Ammon's horn (tissue), 1 donor: ENCODE measurements around the gene ACSL4.
"Not testable (repeated sequence)": the region's sequence is repeated elsewhere in the genome, so short reads cannot be mapped to it uniquely, and the experiment has no call there.

ENCODE experiments used
- DNase-seq: peaks from one replicate; pipeline ENCODE4 v3.0.0-alpha.2; 2016; ENCODE audit warnings: low spot score

ACSL4 gene

DNA sequence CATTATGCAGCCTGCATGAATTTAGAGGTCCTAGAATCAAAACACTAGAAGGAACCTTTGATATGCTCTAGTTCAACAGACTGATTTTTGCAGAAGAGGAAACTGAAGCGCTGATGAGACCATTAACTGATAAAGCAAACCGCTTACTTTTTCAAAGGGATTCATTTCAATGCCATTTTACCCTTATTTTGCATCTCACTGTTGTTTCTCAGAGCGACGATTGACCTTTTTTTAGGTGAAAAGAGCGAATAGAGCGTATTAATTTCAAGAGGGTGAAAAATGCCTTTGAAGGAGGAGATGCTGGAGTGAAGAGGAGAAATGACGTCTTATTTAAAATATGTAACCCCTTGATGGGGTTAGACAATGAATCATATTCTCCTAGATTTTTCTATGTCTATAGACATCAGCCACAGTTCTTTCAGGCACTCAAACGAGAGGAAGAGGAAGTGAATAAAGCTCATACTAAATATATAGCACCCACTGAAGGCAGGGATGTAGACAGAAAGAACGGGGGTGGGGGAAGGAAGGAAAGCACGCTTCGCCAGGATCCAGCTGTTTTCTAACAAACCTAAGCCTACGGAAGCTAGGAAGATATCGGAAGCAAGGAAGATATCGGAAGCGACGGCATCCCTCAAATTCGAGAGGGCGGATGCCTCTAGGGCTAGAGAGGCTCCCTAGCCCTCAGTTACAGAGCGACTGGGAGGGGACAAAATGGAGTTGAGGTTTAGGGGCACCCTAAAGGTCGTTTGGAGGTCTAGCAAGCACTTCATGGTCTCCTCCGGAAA is 848 bp downstream of the ACSL4 start:
- DNase-seq: peak; percentile 14

DNA sequence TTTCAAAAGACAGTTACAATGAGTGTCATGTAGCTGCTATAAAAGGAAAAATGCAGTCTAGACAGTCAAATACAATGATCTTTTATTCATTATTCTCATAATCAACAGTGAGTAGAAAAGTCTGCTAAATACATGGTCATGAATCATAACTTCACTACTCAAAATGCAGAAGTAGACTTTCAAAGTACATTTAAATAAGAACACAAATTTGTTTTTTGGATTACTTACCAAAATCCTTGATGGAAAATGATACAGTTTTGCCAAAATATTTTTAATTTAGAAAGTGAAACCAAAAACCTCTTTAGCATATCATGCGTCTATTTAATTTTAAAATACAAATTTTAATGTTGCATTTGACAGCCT is 4.9 kb downstream of the ACSL4 start:
- DNase-seq: no peak

DNA sequence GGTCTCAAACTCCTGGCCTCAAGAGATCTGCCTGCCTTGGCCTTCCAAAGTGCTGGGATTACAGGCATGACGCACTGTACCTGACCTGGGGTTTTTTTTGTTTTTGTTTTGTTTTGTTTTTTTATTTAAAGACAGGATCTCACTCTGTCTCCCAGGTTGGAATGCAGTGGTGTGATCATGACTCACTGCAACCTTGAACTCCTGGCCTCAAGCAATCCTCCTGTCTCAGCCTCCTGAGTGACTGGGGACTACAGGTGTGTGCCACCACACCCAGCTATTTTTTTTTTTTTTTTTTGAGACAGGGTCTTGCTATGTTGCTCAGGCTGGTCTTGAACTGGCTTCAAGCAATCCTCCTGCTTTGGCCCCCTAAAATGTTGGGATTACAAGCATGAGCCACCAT is 8.1 kb downstream of the ACSL4 start:
- DNase-seq: not testable (repeated sequence)

DNA sequence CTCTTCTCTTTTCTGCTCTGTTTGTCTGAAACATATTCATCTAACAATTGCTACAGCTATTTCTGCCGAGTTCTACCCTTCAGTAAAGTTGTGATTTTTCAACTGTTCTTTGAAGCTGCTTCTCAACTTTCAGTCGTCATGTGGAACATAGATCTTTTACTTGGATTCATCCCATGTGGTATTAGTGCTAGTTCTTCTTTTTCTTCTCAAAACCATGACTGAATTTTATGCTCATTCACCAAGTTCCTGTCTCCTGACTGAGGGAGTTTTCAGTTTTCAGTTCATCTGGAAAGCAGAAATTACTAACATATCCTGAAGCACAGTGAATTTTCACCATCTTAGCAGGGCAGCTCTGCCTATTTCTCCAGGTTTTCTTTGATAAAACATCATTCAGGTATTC is 12.1 kb downstream of the ACSL4 start:
- no peak for DNase-seq

- DNase-seq: no peak
Observed at GRCh38 chrX:109719264-109719663, 13.8 kb downstream of the ACSL4 start.

DNA sequence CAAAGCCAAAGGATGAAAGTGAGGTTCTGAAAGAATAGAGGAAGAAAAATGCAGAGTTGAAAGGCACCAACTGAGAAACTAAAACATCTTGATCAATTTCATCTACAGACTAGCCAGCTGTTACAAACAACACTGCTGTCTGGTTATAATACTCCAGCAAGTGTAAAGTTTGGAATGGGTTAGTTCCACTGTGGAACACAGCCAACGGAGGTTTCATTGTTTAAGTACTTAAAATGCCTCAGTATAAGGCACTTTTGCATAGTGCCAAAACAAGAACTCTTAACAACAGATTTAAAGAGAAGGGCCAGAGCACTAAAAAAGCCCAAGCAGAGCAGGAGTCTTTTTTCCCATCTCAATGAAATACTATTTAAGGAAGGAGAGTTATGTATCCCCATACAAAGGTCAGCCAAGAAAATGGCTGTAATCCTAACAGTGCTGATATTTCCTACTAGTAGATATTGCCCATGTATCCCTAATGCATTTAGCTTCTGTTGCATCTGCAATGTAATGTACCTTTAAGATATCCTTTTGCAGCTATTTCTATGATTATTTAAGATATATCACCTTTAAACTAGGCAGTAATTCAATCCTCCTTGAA is 16.5 kb downstream of the ACSL4 start:
- DNase-seq: no peak

DNA sequence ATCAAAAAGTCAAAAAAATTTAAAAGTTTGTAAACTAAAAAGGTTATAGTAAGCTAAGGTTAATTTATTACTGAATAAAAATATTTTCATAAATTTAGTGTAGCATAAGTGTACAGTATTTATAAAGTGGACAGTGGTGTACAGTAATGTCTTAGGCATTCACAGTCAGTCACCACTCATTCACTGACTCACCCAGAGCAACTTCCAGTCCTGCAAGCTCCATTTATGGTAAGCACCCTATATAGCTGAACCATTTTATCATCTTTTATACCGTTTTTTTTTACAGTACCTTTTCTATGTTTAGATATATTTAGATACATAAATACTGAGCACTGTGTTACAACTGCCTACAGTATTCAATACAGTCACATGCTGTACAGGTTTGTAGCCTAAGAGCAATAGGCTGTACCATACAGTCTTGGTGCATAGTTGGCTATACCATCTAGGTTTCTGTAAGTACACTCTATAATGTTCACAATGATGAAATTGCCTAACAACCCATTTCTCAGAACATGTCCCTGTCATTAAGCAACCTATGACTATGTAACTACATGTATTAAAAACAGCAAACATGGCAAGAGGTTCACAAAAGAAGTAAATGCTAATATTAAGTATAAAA is 18.6 kb downstream of the ACSL4 start:
- DNase-seq: no peak

GRCh38 chrX:109710181-109710580 is 22.9 kb downstream of the ACSL4 start:
- DNase-seq: no peak

DNA sequence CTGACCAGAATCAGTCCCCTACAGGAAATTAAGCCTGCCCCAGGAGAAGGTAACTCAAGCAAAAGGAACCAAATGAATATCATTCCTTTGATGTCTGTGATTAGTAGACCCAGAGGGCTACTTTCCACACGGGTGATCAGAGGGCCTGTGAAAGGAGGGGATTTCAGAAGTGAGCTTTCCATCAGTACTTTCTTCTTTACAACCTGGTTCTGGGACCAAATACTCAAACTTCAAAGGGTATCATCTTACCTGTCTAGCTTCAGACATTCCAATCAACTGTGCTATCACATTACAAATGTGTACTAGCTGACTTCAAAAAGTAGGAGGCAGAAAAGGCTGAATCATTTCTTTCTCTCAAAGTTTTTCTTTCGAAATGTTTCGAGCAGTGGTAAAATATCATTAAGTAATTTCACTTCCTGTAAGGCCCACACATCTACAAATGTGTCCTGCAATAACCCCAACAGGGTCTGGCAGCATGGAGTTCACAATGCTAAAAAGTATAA is 23.9 kb downstream of the ACSL4 start:
- DNase-seq: no peak

DNA sequence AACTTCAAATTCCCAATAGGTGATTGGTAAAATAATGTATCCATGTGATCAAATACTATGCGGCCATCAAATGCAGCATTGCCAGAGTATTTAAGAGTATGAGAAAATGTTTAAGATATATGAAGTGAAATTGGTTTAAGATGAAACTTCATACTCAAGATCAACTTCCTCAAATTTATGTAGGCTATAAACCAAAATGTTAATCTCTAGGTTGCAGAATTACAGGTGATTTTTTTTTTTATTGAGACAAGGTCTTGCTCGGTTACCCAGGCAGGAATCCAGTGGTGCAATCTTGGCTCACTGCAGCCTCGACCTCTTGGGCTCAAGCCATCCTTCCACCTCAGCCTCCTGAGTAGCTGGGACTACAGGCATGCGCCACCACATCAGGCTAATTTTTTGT is 25.3 kb downstream of the ACSL4 start:
- no peak for DNase-seq

- no peak for DNase-seq
Observed at GRCh38 chrX:109707319-109707718, 25.7 kb downstream of the ACSL4 start.

DNA sequence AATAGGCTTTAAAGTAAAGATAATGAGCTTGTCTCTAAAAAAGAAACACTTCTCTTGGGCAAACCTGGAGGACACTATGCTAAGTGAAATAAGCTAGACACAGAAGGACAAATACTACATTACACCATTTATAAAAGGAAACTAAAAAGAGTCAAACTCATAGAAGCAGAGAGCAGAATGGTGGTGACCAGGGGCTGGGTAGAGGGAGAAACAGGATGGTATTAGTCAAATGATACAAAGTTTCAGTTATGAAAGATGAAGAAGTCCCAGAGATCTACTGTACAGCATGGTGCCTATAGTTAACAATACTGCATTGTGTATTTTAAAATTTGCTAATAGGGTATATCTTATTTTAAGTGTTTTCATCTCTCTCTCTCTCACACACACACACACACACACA is 28.5 kb downstream of the ACSL4 start:
- DNase-seq: no peak

DNA sequence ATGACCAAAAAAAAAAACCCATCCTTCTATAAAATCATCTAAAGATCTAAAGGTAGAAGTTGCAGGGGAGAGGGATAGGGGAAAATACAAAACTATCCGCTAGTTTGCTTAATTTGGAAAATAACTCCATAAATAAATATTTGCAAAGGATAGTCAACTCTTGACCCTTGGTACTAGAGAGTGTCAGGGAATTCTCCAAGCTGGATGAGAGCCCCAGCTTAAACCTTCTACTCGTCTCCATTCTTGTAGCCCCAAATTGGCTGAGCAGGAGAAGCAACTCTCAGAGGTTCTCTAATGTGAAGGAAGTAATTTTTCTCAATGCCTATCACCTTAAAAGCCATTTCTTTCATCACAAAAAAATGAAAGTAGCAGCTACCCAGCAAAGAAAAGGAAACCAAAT is 35.2 kb downstream of the ACSL4 start:
- no peak for DNase-seq

GRCh38 chrX:109696146-109696740 is 36.8 kb downstream of the ACSL4 start:
- no peak for DNase-seq

- DNase-seq: no peak
Observed at GRCh38 chrX:109695637-109696036, 37.4 kb downstream of the ACSL4 start.

GRCh38 chrX:109691752-109692151 is 41.3 kb downstream of the ACSL4 start:
- no peak for DNase-seq

DNA sequence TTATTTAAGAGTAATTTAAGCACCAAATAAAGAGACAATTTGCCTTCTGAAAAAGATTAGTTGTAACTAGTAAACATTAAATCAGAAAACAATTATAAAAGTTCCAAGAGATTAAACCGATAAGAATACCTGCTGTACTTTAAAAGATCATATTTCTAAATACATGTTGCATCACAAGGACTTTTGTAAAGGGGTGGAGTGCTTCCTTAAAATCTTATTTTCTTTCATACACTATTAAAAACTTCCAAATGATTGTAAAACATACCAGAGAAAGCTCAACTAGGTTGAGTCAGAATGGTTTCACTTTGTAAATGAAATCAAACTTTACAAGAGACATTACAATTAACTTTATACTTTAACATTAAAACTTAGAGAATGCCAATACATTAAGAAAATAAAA is 41.8 kb downstream of the ACSL4 start:
- no peak for DNase-seq

- DNase-seq: no peak
Observed at GRCh38 chrX:109687903-109688302, 45.2 kb downstream of the ACSL4 start.

- DNase-seq: no peak
Observed at GRCh38 chrX:109685656-109686078, 47.4 kb downstream of the ACSL4 start.

- no peak for DNase-seq
Observed at GRCh38 chrX:109684136-109684535, 48.9 kb downstream of the ACSL4 start.

- DNase-seq: no peak
Observed at GRCh38 chrX:109681475-109682081, 51.5 kb downstream of the ACSL4 start.

DNA sequence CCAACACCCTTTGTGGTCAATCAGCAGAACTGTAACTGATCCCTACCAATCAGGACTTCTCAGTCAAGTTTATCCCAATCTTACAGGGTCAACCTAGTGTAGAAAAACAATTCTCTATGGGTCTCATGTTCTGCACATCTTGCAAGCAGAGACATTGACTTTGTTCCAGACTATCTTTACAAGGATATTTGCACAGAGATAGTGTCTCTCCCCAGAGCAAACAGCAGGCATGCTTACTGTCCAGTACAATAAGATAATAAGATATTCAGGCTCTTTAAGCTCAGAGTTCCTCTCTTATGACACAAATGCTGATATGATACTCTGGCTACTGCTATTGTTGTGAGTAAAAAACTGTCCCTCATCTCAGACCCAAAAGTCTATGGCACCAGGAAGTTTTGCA is 53.2 kb downstream of the ACSL4 start:
- DNase-seq: no peak
